ENCODE data around the gene HPSE. TPM values are rescaled to one million over a fixed set of nuclear protein-coding genes. Genes with fewer than 3 reads are reported as not detected.
"Not testable (repeated sequence)": the region's sequence is repeated elsewhere in the genome, so short reads cannot be mapped to it uniquely, and the experiment has no call there.

HPSE gene
- total and polyA plus RNA-seq, 2 experiments from 2014 or later, result 0.06 TPM; not detected in 1

DNA sequence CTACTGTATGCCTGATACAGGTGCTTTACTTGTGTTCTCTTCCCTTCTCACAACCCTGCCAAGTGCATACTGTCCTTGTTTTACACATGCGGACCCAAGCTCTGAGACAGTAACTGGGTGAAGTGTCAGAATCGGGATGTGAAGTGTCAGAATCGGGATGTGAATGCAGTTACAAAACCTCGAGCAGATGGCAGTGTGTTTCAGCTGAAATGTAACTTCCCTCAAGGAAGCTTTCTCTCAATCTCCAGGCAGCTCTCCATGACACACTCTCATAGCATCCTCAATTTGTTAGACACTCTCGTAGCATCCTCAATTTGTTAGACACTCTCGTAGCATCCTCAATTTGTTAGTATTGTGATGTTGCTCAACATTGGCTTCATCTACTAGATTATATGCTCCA, 1.1 kb upstream of the HPSE start:
- TF ChIP-seq, protein P1, sequence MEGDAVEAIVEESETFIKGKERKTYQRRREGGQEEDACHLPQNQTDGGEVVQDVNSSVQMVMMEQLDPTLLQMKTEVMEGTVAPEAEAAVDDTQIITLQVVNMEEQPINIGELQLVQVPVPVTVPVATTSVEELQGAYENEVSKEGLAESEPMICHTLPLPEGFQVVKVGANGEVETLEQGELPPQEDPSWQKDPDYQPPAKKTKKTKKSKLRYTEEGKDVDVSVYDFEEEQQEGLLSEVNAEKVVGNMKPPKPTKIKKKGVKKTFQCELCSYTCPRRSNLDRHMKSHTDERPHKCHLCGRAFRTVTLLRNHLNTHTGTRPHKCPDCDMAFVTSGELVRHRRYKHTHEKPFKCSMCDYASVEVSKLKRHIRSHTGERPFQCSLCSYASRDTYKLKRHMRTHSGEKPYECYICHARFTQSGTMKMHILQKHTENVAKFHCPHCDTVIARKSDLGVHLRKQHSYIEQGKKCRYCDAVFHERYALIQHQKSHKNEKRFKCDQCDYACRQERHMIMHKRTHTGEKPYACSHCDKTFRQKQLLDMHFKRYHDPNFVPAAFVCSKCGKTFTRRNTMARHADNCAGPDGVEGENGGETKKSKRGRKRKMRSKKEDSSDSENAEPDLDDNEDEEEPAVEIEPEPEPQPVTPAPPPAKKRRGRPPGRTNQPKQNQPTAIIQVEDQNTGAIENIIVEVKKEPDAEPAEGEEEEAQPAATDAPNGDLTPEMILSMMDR (IDR thresholded peaks at IDR 0.05; ENCODE audit: low read depth, low read length), result no peak
- Histone ChIP-seq H3K4me3 (no peak overlapping the region), H3K4me1 (ENCODE audit: low read depth) (no peaks in the 10 kb centered on the region), H3K27me3 (peaks cover 60% of the 10 kb centered on the region), H3K27ac (no peak overlapping the region), H3K36me3 (no peaks in the 10 kb centered on the region), H3K9me3 (ENCODE audit: low read depth) (no peaks in the 10 kb centered on the region)
- DNase-seq (ENCODE audit: low read depth in 1 of 2, low spot score in 1 of 2), result peak in 1 of 2 donors; percentile 23

DNA sequence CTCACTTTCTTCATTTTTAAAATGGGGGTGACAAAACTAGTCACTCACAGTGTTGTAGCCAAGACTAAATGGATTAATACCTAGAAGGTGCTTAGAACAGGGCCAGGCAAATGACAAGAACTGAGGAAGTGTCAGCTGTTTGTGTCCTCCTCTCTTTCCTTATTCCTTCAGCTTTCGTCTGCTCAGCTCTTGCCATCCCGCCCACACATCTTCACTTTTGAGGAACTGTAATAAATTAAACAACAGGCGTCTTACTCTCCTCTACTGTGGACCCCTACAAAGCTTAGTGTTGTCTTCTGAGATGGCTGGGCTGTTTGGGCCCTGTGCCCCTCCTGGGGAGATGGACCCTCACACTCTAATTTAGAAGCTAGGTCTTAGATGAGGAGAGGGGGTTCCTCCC, 2.7 kb downstream of the HPSE start:
- no peaks in the 10 kb centered on the region for H3K4me1 ChIP-seq (ENCODE audit: low read depth)
- H3K27ac ChIP-seq, result no peak overlapping the region
- H3K27me3 ChIP-seq, result peaks cover 70% of the 10 kb centered on the region
- H3K4me3 ChIP-seq, result no peak overlapping the region
- H3K9me3 ChIP-seq (ENCODE audit: low read depth), result no peaks in the 10 kb centered on the region
- TF ChIP-seq, protein P1 (IDR thresholded peaks at IDR 0.05; ENCODE audit: low read depth, low read length), result no peak
- no peak for DNase-seq (ENCODE audit: low read depth in 1 of 2, low spot score in 1 of 2)
- no peaks in the 10 kb centered on the region for H3K36me3 ChIP-seq

DNA sequence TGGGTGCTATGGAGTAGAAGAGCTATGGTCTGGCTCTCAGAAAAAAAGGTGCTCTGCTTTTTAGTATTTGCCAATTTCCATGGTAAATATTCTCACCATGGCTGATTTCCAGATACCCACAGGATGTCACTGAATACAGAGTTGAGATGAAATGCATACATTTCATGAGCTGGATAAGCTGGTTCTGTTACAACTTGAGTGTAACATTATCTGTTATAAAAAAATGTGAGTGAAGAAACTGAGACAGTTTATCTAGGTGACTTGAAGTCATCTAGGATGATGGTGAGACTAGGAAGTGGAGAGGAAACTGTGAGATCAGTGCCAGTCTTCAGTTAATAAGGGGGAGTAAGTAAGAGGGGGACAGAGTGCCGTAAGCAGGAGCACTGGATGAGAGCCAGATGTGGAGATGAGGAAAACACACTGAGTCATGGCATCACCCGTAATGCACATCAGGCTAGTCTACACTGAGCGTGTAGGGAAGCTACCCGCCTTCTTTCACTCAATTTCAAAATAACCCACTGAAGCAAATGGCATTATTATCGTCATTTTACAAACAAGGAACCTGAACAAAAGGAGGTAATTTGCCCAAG, 5.0 kb downstream of the HPSE start:
- no peaks in the 10 kb centered on the region for H3K4me1 ChIP-seq (ENCODE audit: low read depth)
- no peak overlapping the region for H3K4me3 ChIP-seq
- H3K36me3 ChIP-seq, result no peaks in the 10 kb centered on the region
- no peak overlapping the region for H3K27ac ChIP-seq
- no peaks in the 10 kb centered on the region for H3K9me3 ChIP-seq (ENCODE audit: low read depth)
- H3K27me3 ChIP-seq, result peaks cover 47% of the 10 kb centered on the region
- DNase-seq (ENCODE audit: low read depth in 1 of 2, low spot score in 1 of 2), result peak in 1 of 2 donors; percentile 76
- TF ChIP-seq, protein P1 (IDR thresholded peaks at IDR 0.05; ENCODE audit: low read depth, low read length), result no peak

DNA sequence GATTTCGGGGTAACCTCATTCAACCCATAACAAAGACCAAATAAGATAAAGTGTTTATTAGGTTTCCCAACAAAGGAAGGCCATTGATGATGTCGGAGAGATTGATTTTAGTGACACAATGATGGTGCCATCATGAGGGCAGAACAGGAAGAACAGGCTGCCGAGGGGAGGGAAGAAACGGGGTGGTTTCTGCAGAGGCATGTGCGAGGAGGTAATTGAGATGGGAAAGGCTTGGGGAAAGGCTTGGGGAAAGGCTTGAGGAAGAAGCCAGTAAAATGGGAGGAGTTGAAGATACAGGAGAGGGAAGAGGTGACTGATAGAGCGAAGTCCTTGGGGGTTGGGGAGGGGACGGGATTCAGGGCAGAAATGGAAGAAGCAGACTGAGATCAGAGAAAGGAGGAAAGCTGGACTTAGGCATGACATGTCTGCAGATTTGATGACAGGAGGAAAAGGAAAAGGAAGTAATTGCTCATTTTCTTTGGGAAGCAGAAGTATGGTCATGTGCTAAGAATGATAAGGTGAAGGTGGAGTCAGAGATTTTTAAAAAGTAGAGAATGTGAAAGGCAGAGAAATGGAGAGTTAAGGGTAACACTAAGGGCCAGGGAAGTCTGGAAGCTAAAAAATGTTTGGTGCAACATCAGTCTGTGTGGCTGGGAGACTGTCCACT, 6.0 kb downstream of the HPSE start:
- Histone ChIP-seq H3K27ac (no peak overlapping the region), H3K4me3 (no peak overlapping the region)
- peak in 1 of 2 donors; percentile 9 for DNase-seq (ENCODE audit: low read depth in 1 of 2, low spot score in 1 of 2)

DNA sequence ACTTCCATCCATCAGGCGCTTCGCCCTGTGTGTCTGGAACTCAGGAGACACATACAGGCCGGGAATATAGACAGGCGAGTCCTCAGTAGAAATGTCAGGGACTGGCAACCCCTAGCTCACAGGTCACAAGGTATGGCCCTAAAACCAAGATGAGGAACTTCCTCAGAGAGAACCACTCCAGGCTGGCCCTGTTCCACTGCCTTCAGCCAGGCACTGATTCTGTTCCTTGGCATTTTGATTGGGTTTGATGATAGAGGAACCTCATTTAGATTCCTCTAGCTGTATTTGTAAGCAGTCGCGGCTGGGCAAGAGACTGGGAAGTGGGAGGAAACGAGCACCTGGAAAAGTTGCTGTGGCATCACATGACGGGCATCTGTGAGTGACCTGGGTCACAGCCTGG, 8.1 kb downstream of the HPSE start:
- no peak for DNase-seq (ENCODE audit: low read depth in 1 of 2, low spot score in 1 of 2)
- Histone ChIP-seq H3K27ac (no peak overlapping the region), H3K4me3 (no peak overlapping the region), H3K27me3 (peaks cover 17% of the 10 kb centered on the region), H3K36me3 (no peaks in the 10 kb centered on the region), H3K9me3 (ENCODE audit: low read depth) (no peaks in the 10 kb centered on the region), H3K4me1 (ENCODE audit: low read depth) (no peaks in the 10 kb centered on the region)
- TF ChIP-seq, protein P1 (IDR thresholded peaks at IDR 0.05; ENCODE audit: low read depth, low read length), result no peak

More for the DNA sequence above, 6.0 kb downstream of the HPSE start:
- Histone ChIP-seq H3K27me3 (peaks cover 38% of the 10 kb centered on the region), H3K9me3 (ENCODE audit: low read depth) (no peaks in the 10 kb centered on the region), H3K36me3 (no peaks in the 10 kb centered on the region), H3K4me1 (ENCODE audit: low read depth) (no peaks in the 10 kb centered on the region)
- TF ChIP-seq, protein P1 (IDR thresholded peaks at IDR 0.05; ENCODE audit: low read depth, low read length), result peak; percentile 15

DNA sequence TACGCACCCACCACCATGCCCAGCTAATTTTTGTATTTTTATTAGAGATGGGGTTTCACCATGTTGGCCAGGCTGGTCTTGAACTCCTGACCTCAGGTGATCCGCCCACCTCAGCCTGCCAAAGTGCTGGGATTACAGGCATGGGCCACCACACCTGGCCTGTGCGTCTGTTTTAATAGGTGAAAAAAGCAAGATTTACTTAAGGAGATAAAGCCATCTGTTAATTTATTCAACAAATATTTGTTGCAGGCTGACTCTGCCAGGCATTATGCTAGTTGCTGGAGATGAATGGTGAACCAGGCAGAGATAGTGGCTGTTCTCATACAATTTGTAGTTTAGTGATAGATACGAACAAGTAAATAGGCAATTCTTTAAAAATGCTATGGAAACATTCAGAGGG, 9.3 kb downstream of the HPSE start:
- H3K27me3 ChIP-seq, result peaks cover 13% of the 10 kb centered on the region
- not testable (repeated sequence) for H3K27ac ChIP-seq; H3K4me1 ChIP-seq (ENCODE audit: low read depth); DNase-seq (ENCODE audit: low read depth in 1 of 2, low spot score in 1 of 2); H3K9me3 ChIP-seq (ENCODE audit: low read depth); H3K36me3 ChIP-seq; H3K4me3 ChIP-seq

Data from cardiac muscle cell (in vitro differentiated cells and primary cell).